PC-3 (cell line): ENCODE data around the gene ARHGAP15.

Experiments used
- CTCF ChIP-seq: fragments of 300-600 bp; sonication (generic); conservative IDR thresholded peaks from 2 replicates; pipeline ENCODE4 v1.5.1; 2017; ENCODE audit warnings: antibody characterized with exemption, low read depth, mild to moderate bottlenecking, low read length
- EZH2 ChIP-seq: fragments of 300-600 bp; sonication (generic); IDR thresholded peaks from one replicate; pipeline ENCODE4 v1.6.1; 2017; ENCODE audit warnings: antibody characterized with exemption, mild to moderate bottlenecking, low read length; ENCODE audit not compliant: unreplicated experiment

- TF ChIP-seq CTCF = no peak
- TF ChIP-seq EZH2 = no peak
These were observed 577.1 kb downstream of the ARHGAP15 start for GRCh38 chr2:143706354-143706753.
